ENCODE results near the gene PAPPA2. TPM values are rescaled to one million over a fixed set of nuclear protein-coding genes. Genes with fewer than 3 reads are reported as not detected.

PAPPA2 gene
- total and polyA plus RNA-seq, 10 of the 15 experiments (the other 5 are each of a cell fraction or from before 2014, with no cell fraction given) = under 0.01 to 0.06 (median 0.03) TPM; not detected in 7

DNA sequence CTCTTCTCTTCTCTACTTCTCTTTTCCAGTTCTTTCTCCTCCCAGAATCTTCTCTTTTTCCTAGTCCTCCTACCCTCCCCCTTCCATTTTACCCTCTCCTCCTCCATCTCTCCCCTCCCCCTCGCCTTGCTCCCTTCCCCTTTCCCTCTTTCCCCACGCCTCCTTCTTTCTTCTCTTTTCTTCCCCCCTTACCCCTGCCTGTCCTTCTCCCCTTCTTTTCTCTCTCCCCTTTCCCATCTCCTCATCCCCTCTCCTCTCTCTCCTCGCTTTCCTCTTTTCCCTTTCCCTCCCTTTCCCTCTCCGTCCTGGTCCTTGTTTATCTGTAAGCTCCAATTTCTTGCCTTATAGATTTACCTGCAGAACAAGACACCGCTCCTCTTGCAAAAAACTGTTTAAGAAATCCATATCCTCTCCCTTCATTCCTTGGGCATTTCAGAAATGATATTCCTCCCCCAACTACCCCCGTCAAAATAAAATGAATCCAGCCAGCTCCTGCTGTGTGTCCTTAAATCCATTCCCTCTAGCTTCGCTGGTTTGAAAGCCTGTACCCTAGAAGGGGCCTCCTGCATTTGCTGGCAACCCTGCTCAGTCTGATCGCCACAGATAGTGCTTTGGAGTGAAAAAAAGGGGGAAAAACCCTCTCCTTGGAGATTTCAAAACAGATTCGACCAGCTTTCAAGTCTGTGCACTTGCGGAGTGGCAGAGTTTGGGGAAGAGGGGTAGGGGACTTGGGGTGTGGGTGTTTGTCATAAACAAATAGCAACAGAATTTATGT lies 89.4 kb downstream of the PAPPA2 start:
- Histone ChIP-seq H3K4me2 (ENCODE audit: control insufficient read depth, insufficient read depth) (no peak overlapping the region), H3K79me2 (ENCODE audit: control insufficient read depth, insufficient read depth, low read length) (no peaks in the 10 kb centered on the region), H3K36me3 (ENCODE audit: control insufficient read depth in 2 of 2, insufficient read depth in 2 of 2, low read length in 1 of 2) (no peaks in the 10 kb centered on the region), H3K27ac (ENCODE audit: control insufficient read depth, insufficient read depth) (no peak overlapping the region), H3K4me3 (no peak overlapping the region), H3K27me3 (replicated peaks in 1 of 2; ENCODE audit: control insufficient read depth in 2 of 2, insufficient read depth in 2 of 2, low read length in 1 of 2) (peaks cover 0 to 2% of the 10 kb centered on the region in 2 experiments; a peak in 1 of 4 replicates), H4K20me1 (ENCODE audit: control insufficient read depth, insufficient read depth) (no peaks in the 10 kb centered on the region), H2AFZ (ENCODE audit: control insufficient read depth, low read depth, low read length) (no peak overlapping the region), H3K9ac (ENCODE audit: control insufficient read depth, insufficient read depth, low read length) (no peak overlapping the region), H3K4me1 (ENCODE audit: control insufficient read depth, insufficient read depth, low read length) (no peaks in the 10 kb centered on the region), H3K9me3 (replicated peaks; ENCODE audit: control insufficient read depth, insufficient read depth, low read length) (no peaks in the 10 kb centered on the region)
- POLR2A ChIA-PET = no interaction called here
- TF ChIP-seq RBBP5 (conservative IDR thresholded peaks at IDR 0.05) (no peak), HDGF (IDR thresholded peaks at IDR 0.05) (no peak), CHD2 (IDR thresholded peaks at IDR 0.05; ENCODE audit: borderline replicate concordance, low read depth, low read length) (no peak), STAT3 (IDR thresholded peaks at IDR 0.05; ENCODE audit: low read depth, low read length) (no peak), NR2C1 (IDR thresholded peaks at IDR 0.05) (no peak), NRF1 (conservative IDR thresholded peaks at IDR 0.05; ENCODE audit: low read depth, low read length) (no peak), MTA2 (IDR thresholded peaks at IDR 0.05; ENCODE audit: low read depth) (no peak), ZSCAN29 (IDR thresholded peaks at IDR 0.05) (no peak), CREM (IDR thresholded peaks at IDR 0.05; ENCODE audit: low read depth) (no peak), ZNF274 (IDR thresholded peaks at IDR 0.05; ENCODE audit: insufficient read depth, insufficient read length) (no peak), TCF12 (IDR thresholded peaks at IDR 0.05; ENCODE audit: low read depth, low read length) (no peak), ZNF207 (IDR thresholded peaks at IDR 0.05; ENCODE audit: borderline replicate concordance) (no peak), NR2F1 (conservative IDR thresholded peaks at IDR 0.05) (no peak)
- TF ChIP-seq, protein P1, sequence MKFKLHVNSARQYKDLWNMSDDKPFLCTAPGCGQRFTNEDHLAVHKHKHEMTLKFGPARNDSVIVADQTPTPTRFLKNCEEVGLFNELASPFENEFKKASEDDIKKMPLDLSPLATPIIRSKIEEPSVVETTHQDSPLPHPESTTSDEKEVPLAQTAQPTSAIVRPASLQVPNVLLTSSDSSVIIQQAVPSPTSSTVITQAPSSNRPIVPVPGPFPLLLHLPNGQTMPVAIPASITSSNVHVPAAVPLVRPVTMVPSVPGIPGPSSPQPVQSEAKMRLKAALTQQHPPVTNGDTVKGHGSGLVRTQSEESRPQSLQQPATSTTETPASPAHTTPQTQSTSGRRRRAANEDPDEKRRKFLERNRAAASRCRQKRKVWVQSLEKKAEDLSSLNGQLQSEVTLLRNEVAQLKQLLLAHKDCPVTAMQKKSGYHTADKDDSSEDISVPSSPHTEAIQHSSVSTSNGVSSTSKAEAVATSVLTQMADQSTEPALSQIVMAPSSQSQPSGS (IDR thresholded peaks at IDR 0.05; ENCODE audit: low read length) = no peak
- TF ChIP-seq, protein P2, sequence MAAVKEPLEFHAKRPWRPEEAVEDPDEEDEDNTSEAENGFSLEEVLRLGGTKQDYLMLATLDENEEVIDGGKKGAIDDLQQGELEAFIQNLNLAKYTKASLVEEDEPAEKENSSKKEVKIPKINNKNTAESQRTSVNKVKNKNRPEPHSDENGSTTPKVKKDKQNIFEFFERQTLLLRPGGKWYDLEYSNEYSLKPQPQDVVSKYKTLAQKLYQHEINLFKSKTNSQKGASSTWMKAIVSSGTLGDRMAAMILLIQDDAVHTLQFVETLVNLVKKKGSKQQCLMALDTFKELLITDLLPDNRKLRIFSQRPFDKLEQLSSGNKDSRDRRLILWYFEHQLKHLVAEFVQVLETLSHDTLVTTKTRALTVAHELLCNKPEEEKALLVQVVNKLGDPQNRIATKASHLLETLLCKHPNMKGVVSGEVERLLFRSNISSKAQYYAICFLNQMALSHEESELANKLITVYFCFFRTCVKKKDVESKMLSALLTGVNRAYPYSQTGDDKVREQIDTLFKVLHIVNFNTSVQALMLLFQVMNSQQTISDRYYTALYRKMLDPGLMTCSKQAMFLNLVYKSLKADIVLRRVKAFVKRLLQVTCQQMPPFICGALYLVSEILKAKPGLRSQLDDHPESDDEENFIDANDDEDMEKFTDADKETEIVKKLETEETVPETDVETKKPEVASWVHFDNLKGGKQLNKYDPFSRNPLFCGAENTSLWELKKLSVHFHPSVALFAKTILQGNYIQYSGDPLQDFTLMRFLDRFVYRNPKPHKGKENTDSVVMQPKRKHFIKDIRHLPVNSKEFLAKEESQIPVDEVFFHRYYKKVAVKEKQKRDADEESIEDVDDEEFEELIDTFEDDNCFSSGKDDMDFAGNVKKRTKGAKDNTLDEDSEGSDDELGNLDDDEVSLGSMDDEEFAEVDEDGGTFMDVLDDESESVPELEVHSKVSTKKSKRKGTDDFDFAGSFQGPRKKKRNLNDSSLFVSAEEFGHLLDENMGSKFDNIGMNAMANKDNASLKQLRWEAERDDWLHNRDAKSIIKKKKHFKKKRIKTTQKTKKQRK (IDR thresholded peaks at IDR 0.05; ENCODE audit: low read depth, low read length) = no peak
- CTCF ChIA-PET = no interaction called here
- SMC1A ChIA-PET (ENCODE audit: uncharacterized antibody, unreplicated experiment) = interaction anchor here (1.0 kb wide), 1 partner anchor 9 kb away, joined by 3 read pairs; no protein-coding TSS in a partner anchor
- intact Hi-C loops (cut with micrococcal nuclease; ENCODE audit: unreplicated experiment) = no loop called here
- ATAC-seq = no peak
- DNase-seq (ENCODE audit: low read depth, low spot score) = no peak
- RAD21 ChIA-PET (ENCODE audit: unreplicated experiment) = no interaction called here
- no TSS peak for BruUV-seq (replicated peaks)
- in situ Hi-C loops (cut with MboI) = no loop called here
- WGBS (ENCODE audit: insufficient coverage, insufficient replicate concordance, low lambda C conversion rate, missing lambda C conversion rate) = 1% methylated on average over 10 of the region's 10 CpGs
- FAIRE-seq = no peak
